AG20443 (cell line): ENCODE results near the gene CHRM3.
"Not testable (repeated sequence)": the region's sequence is repeated elsewhere in the genome, so short reads cannot be mapped to it uniquely, and the experiment has no call there.

ENCODE experiments used
- DNase-seq: peaks from one replicate; pipeline ENCODE4 v3.0.0; 2012; ENCODE audit warnings: low spot score, mixed read lengths

The CHRM3 gene

DNA sequence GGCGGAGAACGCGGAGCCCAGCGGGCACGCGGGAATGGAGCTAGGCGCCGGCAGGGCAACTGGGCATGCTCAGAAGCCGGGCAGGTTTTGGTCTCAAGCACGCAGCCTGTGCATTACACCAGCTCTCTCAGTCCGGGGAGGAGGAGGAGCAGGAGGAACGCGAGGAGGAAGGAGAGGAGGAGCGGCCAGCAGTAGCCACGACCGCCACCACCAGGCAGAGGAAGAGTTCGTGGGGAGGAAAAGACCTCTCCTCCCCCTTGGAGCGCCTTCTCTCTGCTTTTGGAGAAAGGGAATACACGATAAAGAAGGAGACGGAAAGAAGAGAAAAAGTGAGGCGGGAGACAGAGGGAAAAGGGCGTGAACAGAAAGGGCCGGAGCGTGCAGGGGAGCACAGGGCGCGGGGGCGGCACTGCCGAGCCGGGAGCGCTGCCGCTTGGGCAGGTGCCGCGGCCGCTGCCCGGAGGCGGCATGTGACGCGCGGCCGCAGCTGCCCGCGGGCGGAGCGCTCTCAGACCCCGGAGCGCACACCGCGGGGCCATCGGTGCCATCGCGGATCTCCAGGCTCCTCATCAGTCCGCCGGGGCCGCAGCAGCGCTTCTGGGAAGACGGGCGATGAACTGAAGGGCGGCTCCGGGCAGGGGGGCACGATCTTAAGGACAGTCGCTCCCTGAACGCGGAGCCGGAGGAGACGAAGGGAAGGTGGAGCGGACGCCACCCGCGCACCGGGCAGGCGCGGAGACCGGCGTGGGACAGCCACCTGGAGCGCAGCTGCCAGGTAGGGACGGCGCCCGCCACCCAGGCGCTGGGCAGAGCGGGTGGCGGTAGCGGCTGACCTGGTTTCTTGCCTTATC is at the start of gene CHRM3:
TSS of gene CHRM3 (plus strand) at position 116 of the 851 bp plus-strand sequence. CDS start 520,884 bp downstream, outside the sequence.
- DNase-seq: peak; percentile 25

DNA sequence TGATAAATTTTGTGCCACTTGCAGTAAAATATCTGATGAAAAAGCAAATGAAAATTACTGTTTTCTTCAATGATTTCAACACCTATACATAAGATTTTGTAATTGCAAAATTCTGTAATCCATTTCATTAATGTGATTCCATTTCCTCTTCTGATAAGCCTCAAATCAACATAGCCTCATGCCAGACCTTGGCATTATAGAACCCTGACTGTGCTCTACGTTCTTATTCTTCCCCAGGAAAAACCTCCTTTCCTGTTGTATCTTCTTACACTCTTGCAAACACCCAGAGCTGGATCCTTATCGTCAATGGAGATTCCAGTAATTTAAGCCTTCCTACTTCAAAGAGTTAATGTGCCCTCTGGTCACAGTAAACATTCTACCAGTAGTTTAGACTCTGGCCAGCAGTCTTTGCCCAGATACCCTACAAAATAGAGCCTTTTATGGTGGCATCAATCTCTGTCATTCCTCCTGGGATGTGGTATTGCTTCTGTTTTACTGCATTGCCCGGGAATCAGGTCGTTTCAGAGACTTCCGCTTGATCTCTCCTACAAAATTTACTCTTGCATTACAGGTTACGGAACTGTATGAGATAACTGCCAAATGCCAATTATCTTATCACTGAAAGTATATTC is 48.5 kb upstream of the CHRM3 start:
- DNase-seq: no peak

DNA sequence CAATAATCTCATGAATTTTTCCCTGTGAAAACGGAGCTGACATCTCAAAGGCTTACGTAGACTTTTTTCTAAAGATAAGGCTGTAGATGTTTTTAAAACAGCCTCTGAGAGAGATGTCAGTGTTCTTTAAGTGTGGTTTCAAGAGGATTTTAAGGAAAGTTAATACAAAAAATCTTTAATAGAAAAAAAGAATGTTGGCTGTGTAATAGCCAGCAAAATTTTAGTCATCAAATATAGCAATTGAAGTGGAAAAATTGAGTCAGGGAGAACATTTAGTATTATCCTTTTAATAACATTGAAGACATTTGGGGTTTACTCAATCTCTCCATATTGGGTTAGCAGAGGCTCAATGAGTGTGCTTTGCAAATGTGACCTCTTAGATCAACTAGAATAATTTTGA is 38.6 kb upstream of the CHRM3 start:
- DNase-seq: no peak

GRCh38 chr1:239348635-239349353 is 37.6 kb upstream of the CHRM3 start:
- DNase-seq: no peak

DNA sequence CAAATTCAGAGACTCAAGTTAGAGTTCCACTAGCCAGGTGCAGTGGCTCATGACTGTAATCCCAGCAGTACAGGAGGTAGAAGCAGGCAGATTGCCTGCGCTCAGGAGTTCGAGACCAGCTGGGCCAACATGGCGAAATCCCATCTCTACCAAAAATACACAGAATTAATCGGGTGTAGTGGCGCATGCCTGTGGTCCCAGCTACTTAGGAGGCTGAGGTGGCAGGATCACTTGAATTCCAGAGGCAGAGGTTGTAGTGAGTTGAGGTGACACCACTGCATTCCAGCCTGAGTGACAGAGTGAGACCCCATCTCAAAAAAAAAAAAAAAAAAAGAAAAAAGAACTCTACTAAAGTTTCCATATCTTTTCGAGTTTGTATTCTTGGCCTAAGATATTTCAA is 36.7 kb upstream of the CHRM3 start:
- no peak for DNase-seq

DNA sequence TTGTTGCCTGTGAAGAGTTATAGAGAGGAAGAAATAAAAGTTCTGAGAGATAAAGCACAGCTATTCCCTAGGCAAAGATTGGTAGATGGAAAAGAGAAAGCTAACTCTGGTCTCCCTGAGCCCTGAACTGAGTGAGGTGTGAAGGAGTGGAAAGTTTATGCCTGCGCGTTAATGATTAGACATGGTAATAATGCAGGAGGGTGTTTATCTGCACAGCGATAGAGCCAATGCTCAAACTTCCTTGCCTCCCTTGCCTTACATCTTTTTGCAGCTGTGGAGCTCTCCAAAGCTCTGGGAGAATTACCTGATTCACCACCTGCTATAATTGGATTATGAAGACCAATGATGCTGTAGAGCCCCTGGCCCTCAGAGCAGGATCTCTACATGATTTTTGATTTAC is 32.8 kb upstream of the CHRM3 start:
- no peak for DNase-seq

- DNase-seq: no peak
These were observed 32.1 kb upstream of the CHRM3 start for GRCh38 chr1:239354231-239354630.

GRCh38 chr1:239357867-239358266 is 28.5 kb upstream of the CHRM3 start:
- DNase-seq: no peak

- no peak for DNase-seq
These were observed 25.0 kb upstream of the CHRM3 start for GRCh38 chr1:239361403-239361802.

DNA sequence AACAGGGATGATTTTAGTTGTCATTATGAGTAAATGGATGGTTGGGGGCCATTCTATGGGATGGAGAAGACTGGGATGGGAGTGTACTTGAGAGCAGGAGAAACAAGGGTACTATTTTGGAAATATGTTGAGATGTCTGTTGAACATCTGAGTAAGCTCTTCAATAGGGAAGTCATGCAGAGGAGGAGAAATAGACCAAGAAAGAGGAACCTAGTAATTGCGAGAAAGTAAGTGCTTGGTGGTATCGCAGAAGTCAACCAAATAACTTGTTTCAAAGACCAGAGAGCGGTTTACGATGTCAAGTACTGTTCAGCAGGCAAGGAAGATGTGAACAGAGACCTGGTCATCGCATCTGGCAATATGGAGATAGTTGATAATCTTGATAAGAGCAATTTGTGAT is 22.4 kb upstream of the CHRM3 start:
- DNase-seq: no peak

DNA sequence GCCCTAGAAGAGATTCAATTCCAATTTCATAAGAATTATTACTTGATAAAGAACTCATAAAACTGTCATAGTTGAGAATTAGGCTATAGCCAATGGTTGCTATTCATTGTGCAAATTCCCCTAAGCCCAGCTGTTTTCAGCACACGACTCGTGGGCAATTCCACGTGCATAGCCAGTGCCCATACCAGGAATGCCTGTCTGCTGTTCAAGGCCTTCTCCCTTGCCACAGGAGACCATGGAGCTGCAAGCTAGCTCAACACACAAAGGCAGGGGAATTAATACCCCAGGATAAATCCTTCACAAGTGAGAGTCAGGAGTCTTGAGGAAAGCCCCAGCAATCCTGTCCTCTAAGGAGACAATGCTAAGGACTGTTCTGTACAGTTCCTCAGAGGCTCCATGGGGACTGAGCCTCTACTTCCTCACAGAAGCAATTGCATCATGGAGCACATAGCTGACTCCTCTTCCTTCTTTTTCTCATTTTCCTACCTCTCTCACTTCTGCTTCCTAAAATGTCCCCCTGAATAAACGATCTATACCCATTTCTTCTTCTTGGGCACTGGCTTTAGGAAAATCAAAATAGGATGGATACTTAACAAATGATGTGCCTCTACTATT is 19.1 kb upstream of the CHRM3 start:
- no peak for DNase-seq

DNA sequence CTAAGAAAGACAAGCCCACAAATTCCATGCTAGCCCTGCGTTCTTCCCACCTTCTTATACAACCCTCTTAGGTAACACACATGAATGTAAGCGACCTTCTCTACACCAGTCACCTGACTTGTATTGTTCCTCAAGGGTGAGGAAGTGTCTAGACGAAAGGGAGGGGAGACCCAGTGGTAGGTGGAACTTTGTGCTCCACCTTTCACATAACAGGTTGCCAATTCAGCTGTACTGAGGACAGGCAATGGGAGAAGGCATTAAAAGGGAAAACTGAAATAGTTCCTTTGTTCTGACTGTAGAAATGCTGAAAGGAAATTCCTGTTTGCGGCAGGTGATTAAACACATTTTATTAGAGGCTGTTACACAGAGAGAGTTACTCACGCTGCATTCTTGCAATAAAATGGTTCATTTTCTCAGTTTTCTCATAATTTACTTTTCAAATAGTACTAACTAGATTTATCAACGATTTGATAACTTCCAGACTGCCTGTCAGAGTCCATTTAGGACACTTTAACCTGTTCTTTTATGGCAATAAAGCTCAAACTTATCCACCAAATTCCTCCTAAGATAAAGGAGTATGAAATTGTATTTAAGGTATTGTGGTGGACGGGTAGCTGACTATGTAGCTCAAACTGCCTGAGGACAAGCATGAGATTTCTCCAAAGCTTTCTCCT is 17.8 kb upstream of the CHRM3 start:
- DNase-seq: no peak

- not testable (repeated sequence) for DNase-seq
These were observed 15.5 kb upstream of the CHRM3 start for GRCh38 chr1:239370869-239371268.

- no peak for DNase-seq
These were observed 3.7 kb upstream of the CHRM3 start for GRCh38 chr1:239382666-239383065.

DNA sequence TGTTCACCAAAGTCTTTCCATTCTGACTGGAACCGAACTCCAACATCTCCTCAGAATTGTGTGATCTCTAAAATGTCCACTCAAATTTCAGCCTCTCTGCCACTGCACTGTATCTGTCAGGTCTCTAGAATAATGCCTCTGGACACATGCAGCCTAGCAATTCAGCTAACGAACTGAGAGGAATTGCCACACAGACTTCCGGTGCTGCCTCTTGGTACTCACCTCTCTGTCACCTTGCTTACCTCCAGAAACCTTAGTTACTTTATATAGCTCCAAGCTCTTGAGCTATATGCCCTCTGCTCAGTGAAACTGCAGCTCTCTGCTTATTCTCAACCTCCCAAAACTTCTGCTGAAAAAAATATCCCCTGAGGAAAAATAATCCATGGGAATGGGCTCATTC is 2.7 kb upstream of the CHRM3 start:
- no peak for DNase-seq

- peak; percentile 13 for DNase-seq
These were observed 1.2 kb downstream of the CHRM3 start for GRCh38 chr1:239387304-239388158.

DNA sequence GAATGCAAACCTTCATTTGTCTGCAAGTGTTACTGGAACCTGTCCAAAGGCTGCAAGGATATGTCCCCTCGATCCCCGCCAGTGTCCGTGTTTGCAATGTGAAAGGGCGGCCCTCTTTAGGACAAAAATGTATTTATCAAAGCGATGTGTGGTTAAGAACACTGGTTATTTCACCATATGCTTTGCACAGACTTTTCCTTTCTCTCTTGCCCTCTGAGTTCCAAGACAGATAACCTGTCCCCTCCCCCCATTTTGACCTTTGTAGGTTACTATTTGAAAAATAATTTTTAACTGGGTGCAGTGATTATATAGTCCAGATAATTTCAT is 1.8 kb downstream of the CHRM3 start:
- no peak for DNase-seq

GRCh38 chr1:239388578-239388977 is 2.2 kb downstream of the CHRM3 start:
- no peak for DNase-seq

DNA sequence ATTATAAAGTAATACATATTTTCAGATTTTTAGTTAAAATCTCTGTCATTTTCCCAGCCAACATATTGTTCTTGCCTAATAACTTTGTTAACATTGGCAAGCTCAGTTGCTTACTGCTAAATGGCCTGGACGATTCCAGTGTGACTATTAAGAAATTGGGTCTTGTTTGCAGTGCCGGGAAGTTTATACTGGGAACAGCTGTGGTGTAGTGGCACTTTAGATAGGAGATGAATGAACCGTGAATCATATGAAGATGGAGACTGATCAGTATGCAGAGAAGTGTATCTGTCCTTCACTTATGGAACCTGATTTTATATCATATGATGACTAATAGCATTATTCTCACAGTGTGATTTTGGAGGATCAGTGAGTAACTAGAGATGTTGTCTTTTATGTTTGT is 3.3 kb downstream of the CHRM3 start:
- DNase-seq: no peak

DNA sequence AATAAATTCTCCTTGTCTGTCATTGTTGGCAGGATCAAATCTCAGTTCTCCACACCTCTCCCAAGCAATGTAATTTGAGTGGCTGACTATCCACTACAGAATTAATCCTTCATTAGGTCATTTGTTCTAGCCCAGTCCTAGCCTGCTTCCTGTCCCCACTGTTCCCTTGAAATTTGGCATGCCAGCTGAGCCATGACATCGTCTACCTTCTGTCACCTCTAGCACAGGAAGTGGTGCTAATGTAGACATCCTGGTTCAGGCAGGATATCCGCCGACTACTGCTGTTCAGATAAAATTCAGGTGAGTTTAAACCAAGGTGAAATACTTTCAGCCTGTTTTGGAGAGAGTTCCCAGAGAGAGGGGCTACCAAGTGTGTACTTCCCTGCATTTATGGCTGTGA is 5.9 kb downstream of the CHRM3 start:
- DNase-seq: no peak

GRCh38 chr1:239394107-239394506 is 7.7 kb downstream of the CHRM3 start:
- DNase-seq: no peak
